Endodermal cell (in vitro differentiated cells): ENCODE measurements around the gene JPT2. TPM values are rescaled to one million over a fixed set of nuclear protein-coding genes. Genes with fewer than 3 reads are reported as not detected.

Experiments used
- DNase-seq: peaks from one replicate; pipeline ENCODE4 v3.0.0-alpha.2; 2017
- H3K27ac ChIP-seq: 2 replicates; pipeline ENCODE4 v1.5.1; 2013; ENCODE audit warnings: mild to moderate bottlenecking, low read depth, low read length, moderate library complexity
- H3K27me3 ChIP-seq: 2 replicates; pipeline ENCODE4 v1.6.1; 2013; ENCODE audit warnings: mild to moderate bottlenecking, low read length, moderate library complexity; ENCODE audit not compliant: insufficient read depth, control insufficient read depth, poor library complexity, severe bottlenecking
- H3K36me3 ChIP-seq: 2 replicates; pipeline ENCODE4 v1.7.0; 2013; ENCODE audit warnings: mild to moderate bottlenecking, low read length, moderate library complexity; ENCODE audit not compliant: control insufficient read depth, insufficient read depth
- H3K4me1 ChIP-seq: one replicate; pipeline ENCODE4 v1.7.0; 2013; ENCODE audit warnings: low read length; ENCODE audit not compliant: control insufficient read depth, insufficient read depth
- H3K4me3 ChIP-seq: 2 replicates; pipeline ENCODE4 v1.5.1; 2013; ENCODE audit warnings: mild to moderate bottlenecking, low read length, moderate library complexity
- H3K9ac ChIP-seq: 2 replicates; pipeline ENCODE4 v1.6.1; 2013; ENCODE audit warnings: mild to moderate bottlenecking, low read length, moderate library complexity; ENCODE audit not compliant: poor library complexity, severe bottlenecking; ENCODE audit errors: extremely low read depth
- H3K9me3 ChIP-seq: 2 replicates; pipeline ENCODE4 v1.6.1; 2013; ENCODE audit warnings: mild to moderate bottlenecking, low read length, moderate library complexity; ENCODE audit not compliant: control insufficient read depth
- H3K27ac Mint-ChIP-seq: 2 replicates; pipeline ENCODE4 v1.8.0; 2020; ENCODE audit warnings: mixed read lengths
- H3K27me3 Mint-ChIP-seq: 2 replicates; pipeline ENCODE4 v1.8.0; 2021; ENCODE audit warnings: mild to moderate bottlenecking, mixed read lengths; ENCODE audit not compliant: insufficient read depth
- H3K36me3 Mint-ChIP-seq: 2 replicates; pipeline ENCODE4 v1.8.0; 2020; ENCODE audit warnings: low read depth, mixed read lengths
- H3K4me1 Mint-ChIP-seq: 2 replicates; pipeline ENCODE4 v1.8.0; 2020; ENCODE audit warnings: mixed read lengths
- H3K4me3 Mint-ChIP-seq: 2 replicates; pipeline ENCODE4 v1.8.0; 2020; ENCODE audit warnings: mild to moderate bottlenecking, moderate library complexity, mixed read lengths
- H3K9me3 Mint-ChIP-seq: 2 replicates; pipeline ENCODE4 v1.8.0; 2020; ENCODE audit warnings: mild to moderate bottlenecking, mixed read lengths
- WGBS, 2 experiments: methylation state at CpG; one replicate each; pipeline versions ENCODE4 v1.1.5 to v1.1.7; 2013; ENCODE audit warnings: missing lambda C conversion rate in 2 of 2, mixed read lengths in 1 of 2; ENCODE audit not compliant: insufficient coverage in 1 of 2, insufficient read length in 1 of 2; 5-methylcytosine and 5-hydroxymethylcytosine counted together
- microRNA-seq: library from miRNA; unstranded; fragments of <30 nt; microRNA quantifications from one replicate; pipeline ENCODE4 v1.2.0, GENCODE V29; 2020; ENCODE audit warnings: borderline microRNAs expressed
- total RNA-seq, 2 donors: library from RNA; stranded (reverse); fragmentation: NEBNext Ultra II Directional in 1 of 2; extraction: Animal tissue kit (Norgen Biotek cat#: 25700) in 1 of 2; gene quantifications; 2 replicates in 1 of 2; 3 replicates in 1 of 2; pipeline ENCODE4 v1.2.1, GENCODE V29; 2021
- TF ChIP-seq, protein P1 (sequence below): fragments of 200-600 bp; sonication (generic); conservative IDR thresholded peaks from 2 replicates; pipeline ENCODE4 v1.5.0; 2021; ENCODE audit warnings: antibody characterized with exemption, mild to moderate bottlenecking

JPT2 gene
- total RNA-seq, 2 donors from 2014 or later, result 161 to 168 TPM

- Histone ChIP-seq H3K9ac (no peak overlapping the region), H3K9me3 (no peaks in the 10 kb centered on the region), H3K4me3 (no peak overlapping the region), H3K27me3 (no peaks in the 10 kb centered on the region), H3K4me1 (no peaks in the 10 kb centered on the region), H3K27ac (peak overlapping the region; percentile 38), H3K36me3 (peaks cover 23% of the 10 kb centered on the region)
- H3K36me3 Mint-ChIP-seq, result peaks cover 36% of the 10 kb centered on the region
- DNase-seq, result no peak
- H3K27ac Mint-ChIP-seq, result no peak overlapping the region
- no peaks in the 10 kb centered on the region for H3K27me3 Mint-ChIP-seq
- 96 to 100% methylated on average over 11 to 31 of the region's 31 CpGs for WGBS, 2 experiments
- no peak overlapping the region for H3K4me3 Mint-ChIP-seq
- no peaks in the 10 kb centered on the region for H3K4me1 Mint-ChIP-seq
- TF ChIP-seq, protein P1, sequence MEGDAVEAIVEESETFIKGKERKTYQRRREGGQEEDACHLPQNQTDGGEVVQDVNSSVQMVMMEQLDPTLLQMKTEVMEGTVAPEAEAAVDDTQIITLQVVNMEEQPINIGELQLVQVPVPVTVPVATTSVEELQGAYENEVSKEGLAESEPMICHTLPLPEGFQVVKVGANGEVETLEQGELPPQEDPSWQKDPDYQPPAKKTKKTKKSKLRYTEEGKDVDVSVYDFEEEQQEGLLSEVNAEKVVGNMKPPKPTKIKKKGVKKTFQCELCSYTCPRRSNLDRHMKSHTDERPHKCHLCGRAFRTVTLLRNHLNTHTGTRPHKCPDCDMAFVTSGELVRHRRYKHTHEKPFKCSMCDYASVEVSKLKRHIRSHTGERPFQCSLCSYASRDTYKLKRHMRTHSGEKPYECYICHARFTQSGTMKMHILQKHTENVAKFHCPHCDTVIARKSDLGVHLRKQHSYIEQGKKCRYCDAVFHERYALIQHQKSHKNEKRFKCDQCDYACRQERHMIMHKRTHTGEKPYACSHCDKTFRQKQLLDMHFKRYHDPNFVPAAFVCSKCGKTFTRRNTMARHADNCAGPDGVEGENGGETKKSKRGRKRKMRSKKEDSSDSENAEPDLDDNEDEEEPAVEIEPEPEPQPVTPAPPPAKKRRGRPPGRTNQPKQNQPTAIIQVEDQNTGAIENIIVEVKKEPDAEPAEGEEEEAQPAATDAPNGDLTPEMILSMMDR, result no peak
- no peaks in the 10 kb centered on the region for H3K9me3 Mint-ChIP-seq
Measured at GRCh38 chr16:1746693-1747195, 68.7 kb downstream of the JPT2 start.

DNA sequence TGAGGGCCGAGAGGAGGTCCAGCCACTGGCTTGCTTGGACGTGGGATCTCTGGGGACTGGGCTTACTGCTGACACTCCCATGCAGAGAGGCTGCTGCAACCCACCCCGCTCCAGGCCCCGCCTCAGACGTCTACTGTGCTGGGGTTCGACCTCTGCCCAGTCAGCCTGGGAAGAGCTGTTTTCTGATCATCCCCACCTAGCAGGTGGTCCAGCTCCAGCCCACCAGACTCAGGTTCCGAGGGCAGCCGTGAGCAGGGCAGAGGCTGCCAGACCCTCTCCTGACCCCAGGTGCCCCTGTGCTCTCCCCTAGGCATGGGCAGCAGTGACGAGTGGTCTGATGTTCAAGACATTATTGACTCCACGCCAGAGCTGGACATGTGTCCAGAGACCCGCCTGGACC lies 69.9 kb downstream of the JPT2 start:
- Mint-ChIP-seq H3K36me3 (peaks cover 45% of the 10 kb centered on the region), H3K4me3 (no peak overlapping the region), H3K4me1 (no peaks in the 10 kb centered on the region), H3K27me3 (no peaks in the 10 kb centered on the region), H3K27ac (no peak overlapping the region), H3K9me3 (no peaks in the 10 kb centered on the region)
- H3K36me3 ChIP-seq, result peaks cover 32% of the 10 kb centered on the region
- H3K4me3 ChIP-seq, result no peak overlapping the region
- no peak for DNase-seq
- 89 to 94% methylated on average over 9 to 11 of the region's 11 CpGs for WGBS, 2 experiments
- H3K27me3 ChIP-seq, result no peaks in the 10 kb centered on the region
- no peak overlapping the region for H3K9ac ChIP-seq
- no peaks in the 10 kb centered on the region for H3K9me3 ChIP-seq
- no peaks in the 10 kb centered on the region for H3K4me1 ChIP-seq
- H3K27ac ChIP-seq, result no peak overlapping the region
- TF ChIP-seq, protein P1, result no peak

DNA sequence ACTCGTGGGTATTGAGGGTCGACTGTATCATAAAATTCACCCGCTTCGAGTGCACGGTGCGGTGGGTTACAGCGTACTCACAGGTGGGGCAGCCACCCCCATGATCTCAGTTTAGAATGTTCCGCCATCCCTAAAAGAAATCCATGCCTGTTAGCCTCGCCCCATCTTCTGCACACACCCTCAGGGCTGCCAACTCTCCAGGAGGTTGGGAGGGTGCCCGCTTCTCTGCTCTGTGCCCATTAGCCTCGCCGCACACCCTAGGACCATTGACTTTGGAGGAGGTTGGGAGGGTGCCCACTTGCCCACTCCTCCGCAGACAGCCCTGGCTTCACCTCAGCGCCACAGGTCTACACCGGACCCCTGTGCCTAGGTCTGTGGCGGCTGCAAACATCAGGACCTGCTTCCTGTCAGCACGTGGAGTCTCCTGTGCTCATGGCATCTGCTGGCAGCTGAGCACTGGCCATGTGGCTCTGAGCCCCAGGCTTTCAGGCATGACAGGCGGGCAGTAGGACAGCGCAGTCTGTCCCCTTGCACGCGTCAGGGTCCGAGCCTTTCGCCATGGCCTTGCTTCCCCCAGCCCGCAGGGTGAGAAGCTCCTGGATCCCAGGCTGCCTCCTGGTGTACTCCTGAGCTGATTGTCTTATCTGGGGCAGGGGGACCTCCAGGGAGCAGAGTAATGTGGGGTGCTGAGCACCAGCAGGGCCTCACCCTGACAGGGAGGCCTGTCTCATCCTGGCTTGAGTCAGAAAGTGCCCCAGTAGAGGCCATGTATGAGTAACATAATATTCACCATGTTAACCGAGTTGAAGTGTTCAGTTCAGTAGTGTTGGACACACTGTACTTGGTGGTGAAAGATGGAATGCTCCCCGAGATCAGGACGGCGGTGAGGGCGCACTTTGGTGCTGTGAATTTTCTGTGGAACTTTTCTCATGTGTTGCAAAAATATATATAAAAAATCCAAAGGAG lies 71.4 kb downstream of the JPT2 start:
- Histone ChIP-seq H3K36me3 (peaks cover 34% of the 10 kb centered on the region), H3K27ac (no peak overlapping the region), H3K9me3 (no peaks in the 10 kb centered on the region), H3K9ac (no peak overlapping the region), H3K4me3 (no peak overlapping the region), H3K4me1 (no peaks in the 10 kb centered on the region), H3K27me3 (no peaks in the 10 kb centered on the region)
- no peak for DNase-seq
- Mint-ChIP-seq H3K27me3 (no peaks in the 10 kb centered on the region), H3K4me1 (no peaks in the 10 kb centered on the region), H3K9me3 (no peaks in the 10 kb centered on the region), H3K36me3 (peaks cover 48% of the 10 kb centered on the region), H3K4me3 (no peak overlapping the region), H3K27ac (no peak overlapping the region)
- 93 to 96% methylated on average over 15 to 29 of the region's 29 CpGs for WGBS, 2 experiments
- TF ChIP-seq, protein P1, result no peak

Small RNA genes within 50 kb of the gene (microRNA-seq; reads per million reads assigned to microRNA genes)
- gene MIR3177, result not detected

Other genes starting within 250 kb of the JPT2 start
- gene PERCC1, start 247.2 kb upstream of the JPT2 start, total RNA-seq, result under 1 TPM; 0.51 to 0.79 TPM
- gene CCDC154, start 233.7 kb upstream of the JPT2 start, total RNA-seq, result 1 to 10 TPM; 1.9 to 2.2 TPM
- gene CLCN7, start 203.3 kb upstream of the JPT2 start, total RNA-seq, result 10 to 100 TPM; 94.4 to 96.7 TPM
- gene PTX4, start 189.3 kb upstream of the JPT2 start, total RNA-seq, result not detected
- gene TELO2, start 184.9 kb upstream of the JPT2 start, total RNA-seq, result 10 to 100 TPM; 85.0 to 91.7 TPM
- not detected for gene TMEM204, start 144.6 kb upstream of the JPT2 start, total RNA-seq
- gene IFT140, start 66.2 kb upstream of the JPT2 start, total RNA-seq, result 10 to 100 TPM; 43.0 to 58.9 TPM
- 10 to 100 TPM; 29.2 to 40.0 TPM for gene CRAMP1, start 65.9 kb upstream of the JPT2 start, total RNA-seq
- gene MAPK8IP3, start 27.9 kb downstream of the JPT2 start, total RNA-seq, result 10 to 100 TPM; 76.0 to 84.0 TPM
- 10 to 100 TPM; 70.3 to 73.6 TPM for gene NME3, start 93.3 kb downstream of the JPT2 start, total RNA-seq
- 10 to 100 TPM; 34.3 to 64.3 TPM for gene EME2, start 94.5 kb downstream of the JPT2 start, total RNA-seq
- 100 to 1,000 TPM; 137 to 164 TPM for gene MRPS34, start 94.9 kb downstream of the JPT2 start, total RNA-seq
- 10 to 100 TPM; 28.0 to 28.1 TPM for gene SPSB3, start 104.3 kb downstream of the JPT2 start, total RNA-seq
- 10 to 100 TPM; 61.1 to 61.5 TPM for gene NUBP2, start 104.7 kb downstream of the JPT2 start, total RNA-seq
- gene IGFALS, start 115.4 kb downstream of the JPT2 start, total RNA-seq, result not detected
- 10 to 100 TPM; 47.8 to 52.9 TPM for gene HAGH, start 148.5 kb downstream of the JPT2 start, total RNA-seq
- gene FAHD1, start 148.9 kb downstream of the JPT2 start, total RNA-seq, result 10 to 100 TPM; 16.6 to 16.9 TPM
- gene MEIOB, start 193.9 kb downstream of the JPT2 start, total RNA-seq, result not detected
- gene HS3ST6, start 240.1 kb downstream of the JPT2 start, total RNA-seq, result not detected